ENCODE data around the gene ENPP7.

GRCh38 chr17:79740413-79740812, 9.7 kb downstream of the ENPP7 start:
- TF ChIP-seq CTCF (IDR thresholded peaks at IDR 0.05): no peak
- no peak for TF ChIP-seq POLR2AphosphoS5 (IDR thresholded peaks at IDR 0.05)
